Tibial nerve (tissue), 4 donors: ENCODE measurements around the gene DECR2. TPM values are rescaled to one million over a fixed set of nuclear protein-coding genes. Genes with fewer than 3 reads are reported as not detected.
A peak's percentile ranks its signal among the peaks of the same experiment; 100 is the strongest.

Experiments
- DNase-seq, 2 donors: peaks; one replicate each; pipeline ENCODE4 v3.0.0-alpha.2; 2019; ENCODE audit warnings: low spot score in 2 of 2
- H3K27ac ChIP-seq, 4 donors: fragments of 200-600 bp; sonication (generic) in 3 of 4; one replicate each; pipeline ENCODE4 v1.5.1; 2017 to 2019; ENCODE audit warnings: mild to moderate bottlenecking in 1 of 4
- H3K27me3 ChIP-seq, 2 donors: fragments of 200-600 bp; sonication (generic) in 1 of 2; one replicate each; pipeline versions ENCODE4 v1.5.1 to v1.6.0; 2017 to 2019
- H3K36me3 ChIP-seq, 3 donors: fragments of 200-600 bp; sonication (generic); one replicate each; pipeline ENCODE4 v1.5.1; 2018 to 2019
- H3K4me1 ChIP-seq, 4 donors: fragments of 200-600 bp; sonication (generic) in 3 of 4; one replicate each; pipeline ENCODE4 v1.5.1; 2017 to 2019
- H3K4me3 ChIP-seq, 4 donors: fragments of 200-600 bp; sonication (generic) in 3 of 4; one replicate each; pipeline ENCODE4 v1.5.1; 2017 to 2019; ENCODE audit warnings: mild to moderate bottlenecking in 1 of 4, moderate library complexity in 1 of 4
- H3K9me3 ChIP-seq, 4 donors: fragments of 200-600 bp; sonication (generic) in 3 of 4; one replicate each; pipeline ENCODE4 v1.5.1; 2017 to 2019
- EP300 ChIP-seq, 2 donors: sonication (generic); formaldehyde crosslinking; IDR thresholded peaks; one replicate each; pipeline ENCODE4 v1.6.1; 2017; ENCODE audit warnings: antibody characterized with exemption in 2 of 2, mild to moderate bottlenecking in 1 of 2
- POLR2A ChIP-seq, 2 donors: fragments of 450-650 bp; IDR thresholded peaks; one replicate each; pipeline ENCODE4 v1.6.1; 2017; ENCODE audit warnings: antibody characterized with exemption in 2 of 2, mild to moderate bottlenecking in 2 of 2, moderate library complexity in 2 of 2
- WGBS, 2 donors: methylation state at CpG; one replicate each; pipeline ENCODE4 v1.1.5; 2018; 5-methylcytosine and 5-hydroxymethylcytosine counted together
- total RNA-seq, 4 donors: library from RNA; depleted of rRNA; stranded (reverse); fragments of >200 nt; gene quantifications; one replicate each; pipeline ENCODE4 v1.1.0, GENCODE V29; 2016
- TF ChIP-seq, protein P1 (sequence below), 5 experiments: fragments of 200-600 bp in 3 of 5; fragments of 450-650 bp in 2 of 5; sonication (generic) in 3 of 5; IDR thresholded peaks; one replicate each; pipeline ENCODE4 v1.5.1; 2016 to 2019; ENCODE audit warnings: antibody characterized with exemption in 5 of 5, mild to moderate bottlenecking in 3 of 5, moderate library complexity in 2 of 5

Gene DECR2
- total RNA-seq, 4 donors from 2014 or later: 20.3 to 68.4 (median 33.6) TPM

- peaks cover 0 to 11% (median 0%) of the 10 kb centered on the region in 4 donors for H3K4me1 ChIP-seq
- no peak overlapping the region for H3K4me3 ChIP-seq
- H3K36me3 ChIP-seq: no peaks in the 10 kb centered on the region
- no peak for DNase-seq
- TF ChIP-seq POLR2A (IDR thresholded peaks at IDR 0.05) (no peak), EP300 (IDR thresholded peaks at IDR 0.05) (no peak)
- TF ChIP-seq, protein P1, sequence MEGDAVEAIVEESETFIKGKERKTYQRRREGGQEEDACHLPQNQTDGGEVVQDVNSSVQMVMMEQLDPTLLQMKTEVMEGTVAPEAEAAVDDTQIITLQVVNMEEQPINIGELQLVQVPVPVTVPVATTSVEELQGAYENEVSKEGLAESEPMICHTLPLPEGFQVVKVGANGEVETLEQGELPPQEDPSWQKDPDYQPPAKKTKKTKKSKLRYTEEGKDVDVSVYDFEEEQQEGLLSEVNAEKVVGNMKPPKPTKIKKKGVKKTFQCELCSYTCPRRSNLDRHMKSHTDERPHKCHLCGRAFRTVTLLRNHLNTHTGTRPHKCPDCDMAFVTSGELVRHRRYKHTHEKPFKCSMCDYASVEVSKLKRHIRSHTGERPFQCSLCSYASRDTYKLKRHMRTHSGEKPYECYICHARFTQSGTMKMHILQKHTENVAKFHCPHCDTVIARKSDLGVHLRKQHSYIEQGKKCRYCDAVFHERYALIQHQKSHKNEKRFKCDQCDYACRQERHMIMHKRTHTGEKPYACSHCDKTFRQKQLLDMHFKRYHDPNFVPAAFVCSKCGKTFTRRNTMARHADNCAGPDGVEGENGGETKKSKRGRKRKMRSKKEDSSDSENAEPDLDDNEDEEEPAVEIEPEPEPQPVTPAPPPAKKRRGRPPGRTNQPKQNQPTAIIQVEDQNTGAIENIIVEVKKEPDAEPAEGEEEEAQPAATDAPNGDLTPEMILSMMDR (IDR thresholded peaks at IDR 0.05): no peak
- no peak overlapping the region for H3K27ac ChIP-seq
- no peaks in the 10 kb centered on the region for H3K9me3 ChIP-seq
- 58 to 64% methylated on average over 12 to 14 of the region's 14 CpGs for WGBS, 2 donors
- no peaks in the 10 kb centered on the region for H3K27me3 ChIP-seq
Measured at GRCh38 chr16:450785-451512, 49.3 kb downstream of the DECR2 start.

- Histone ChIP-seq H3K27ac (no peak overlapping the region), H3K36me3 (no peaks in the 10 kb centered on the region), H3K4me1 (peaks cover 0 to 29% (median 5%) of the 10 kb centered on the region in 4 donors), H3K27me3 (no peaks in the 10 kb centered on the region), H3K4me3 (no peak overlapping the region), H3K9me3 (no peaks in the 10 kb centered on the region)
- TF ChIP-seq POLR2A (IDR thresholded peaks at IDR 0.05) (no peak), EP300 (IDR thresholded peaks at IDR 0.05) (no peak)
- TF ChIP-seq, protein P1 (IDR thresholded peaks at IDR 0.05): no peak
- 90 to 93% methylated on average over 13 of the region's 13 CpGs for whole genome bisulfite sequencing, 2 donors
- no peak for DNase-seq
Measured at GRCh38 chr16:454397-454940, 52.8 kb downstream of the DECR2 start.

GRCh38 chr16:455453-455852, 53.8 kb downstream of the DECR2 start:
- TF ChIP-seq, protein P1 (IDR thresholded peaks at IDR 0.05): no peak
- TF ChIP-seq POLR2A (IDR thresholded peaks at IDR 0.05) (no peak), EP300 (IDR thresholded peaks at IDR 0.05) (no peak)
- H3K4me3 ChIP-seq: no peak overlapping the region
- no peaks in the 10 kb centered on the region for H3K27me3 ChIP-seq
- no peak for DNase-seq
- 89 to 94% methylated on average over 12 of the region's 12 CpGs for WGBS, 2 donors
- H3K36me3 ChIP-seq: no peaks in the 10 kb centered on the region
- no peak overlapping the region for H3K27ac ChIP-seq
- peaks cover 0 to 24% (median 5%) of the 10 kb centered on the region in 4 donors for H3K4me1 ChIP-seq
- H3K9me3 ChIP-seq: no peaks in the 10 kb centered on the region

DNA sequence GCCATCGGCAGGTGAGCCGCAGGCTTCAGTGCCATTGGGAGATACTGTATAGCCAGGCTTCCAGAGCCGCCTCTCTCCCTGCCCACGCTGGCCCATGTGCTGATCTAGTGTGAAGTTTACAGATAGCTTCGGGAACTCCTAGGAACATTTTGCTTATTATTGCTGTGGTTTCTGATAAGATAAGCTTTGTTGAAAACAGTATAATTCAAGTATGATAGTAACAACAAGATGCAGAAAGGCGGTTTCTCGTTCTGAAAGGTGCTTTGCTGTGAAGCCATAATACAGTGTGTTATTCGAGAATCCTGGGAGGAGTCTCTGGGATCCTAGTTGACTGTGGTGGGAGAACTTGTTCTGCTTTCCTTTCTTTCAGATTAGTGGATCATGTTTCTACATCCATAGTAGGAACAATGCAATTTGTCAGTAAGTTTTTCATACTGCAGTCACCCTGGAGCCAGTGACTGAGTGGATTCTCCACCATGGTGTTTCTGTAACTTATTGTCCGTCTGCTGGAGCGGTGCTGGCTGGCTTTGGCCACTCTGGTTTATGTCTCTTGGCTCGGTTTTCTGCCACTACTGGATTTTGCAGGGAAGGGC, 55.3 kb downstream of the DECR2 start:
- H3K27me3 ChIP-seq: no peaks in the 10 kb centered on the region
- DNase-seq: no peak
- TF ChIP-seq EP300 (IDR thresholded peaks at IDR 0.05) (no peak), POLR2A (IDR thresholded peaks at IDR 0.05) (no peak)
- TF ChIP-seq, protein P1 (IDR thresholded peaks at IDR 0.05): no peak
- no peaks in the 10 kb centered on the region for H3K9me3 ChIP-seq
- WGBS, 2 donors: 38% methylated on average over 11 of the region's 11 CpGs
- peaks cover 0 to 14% (median 0%) of the 10 kb centered on the region in 3 donors for H3K36me3 ChIP-seq
- no peak overlapping the region for H3K4me3 ChIP-seq
- H3K4me1 ChIP-seq: peaks cover 0 to 18% (median 5%) of the 10 kb centered on the region in 4 donors
- H3K27ac ChIP-seq: peak overlapping the region in 3 of 4 donors; percentile 6 to 77 (median 74)
